ENCODE data around the gene PTPN12.

DNA sequence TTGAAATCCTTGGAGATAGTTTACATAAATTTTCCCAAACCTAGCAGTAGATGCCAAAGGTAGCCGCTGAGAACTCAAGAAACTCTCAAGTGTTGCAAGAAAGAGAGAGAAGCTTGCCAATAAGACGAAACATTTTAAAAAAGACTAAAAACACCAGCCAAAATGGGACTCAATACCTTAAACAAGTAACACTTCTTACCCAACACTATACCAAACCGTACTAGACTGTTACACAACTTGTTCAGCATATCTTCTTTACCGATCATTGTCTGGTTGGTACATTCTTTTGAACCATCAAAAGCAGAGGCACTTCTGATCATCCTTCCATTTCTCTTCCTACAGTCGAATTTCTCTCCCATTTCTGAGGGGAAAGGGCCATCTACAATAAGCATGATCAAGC lies 4.8 kb upstream of the PTPN12 start:
- TF ChIP-seq GATA2 (IDR thresholded peaks at IDR 0.05; ENCODE audit: low read depth, low read length) (no peak), GATA3 (IDR thresholded peaks at IDR 0.05; ENCODE audit: low read depth, low read length) (no peak)

Data from SH-SY5Y (cell line).